Stimulated activated naive CD4-positive, alpha-beta T cell treated with Interleukin-2 at 50 U/mL for 16 hours (primary cell): ENCODE results near the gene HAT1.
A peak's percentile ranks its signal among the peaks of the same experiment; 100 is the strongest.
"Not testable (repeated sequence)": the region's sequence is repeated elsewhere in the genome, so short reads cannot be mapped to it uniquely, and the experiment has no call there.

Experiments
- DNase-seq: peaks from one replicate; lab custom pipeline; 2025; lab: John Stamatoyannopoulos, UW

HAT1 gene

DNA sequence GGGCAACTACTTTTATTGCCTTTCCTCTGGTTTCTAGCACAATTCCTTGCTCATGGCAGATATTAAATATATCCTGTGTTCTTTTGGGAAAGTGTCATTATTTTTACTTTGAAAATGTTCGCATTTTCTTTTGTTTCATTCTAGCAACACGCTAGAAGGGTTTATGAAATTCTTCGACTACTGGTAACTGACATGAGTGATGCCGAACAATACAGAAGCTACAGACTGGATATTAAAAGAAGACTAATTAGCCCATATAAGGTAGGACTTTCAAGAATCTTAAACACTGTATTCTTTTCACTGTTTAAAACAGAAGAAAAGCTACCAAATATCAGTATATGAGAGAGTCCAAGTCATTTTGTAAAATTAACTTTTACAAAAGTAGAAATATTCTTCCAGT, 56.8 kb downstream of the HAT1 start:
- no peak for DNase-seq

DNA sequence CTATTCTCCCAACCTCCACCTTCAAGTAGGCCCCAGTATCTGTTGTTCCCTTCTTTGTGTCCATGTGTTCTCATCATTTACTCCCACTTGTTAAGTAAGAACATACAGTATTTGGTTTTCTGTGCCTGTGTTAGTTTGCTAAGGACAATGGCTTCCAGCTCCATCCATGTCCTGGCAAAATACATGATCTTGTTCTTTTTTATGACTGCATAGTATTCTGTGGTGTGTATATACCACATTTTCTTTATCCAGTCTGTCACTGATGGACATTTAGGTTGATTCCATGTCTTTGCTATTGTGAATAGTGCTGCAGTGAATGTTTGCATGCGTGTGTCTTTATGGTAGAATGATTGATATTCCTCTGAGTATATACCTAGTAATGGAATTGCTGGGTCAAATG, 61.7 kb downstream of the HAT1 start:
- not testable (repeated sequence) for DNase-seq

DNA sequence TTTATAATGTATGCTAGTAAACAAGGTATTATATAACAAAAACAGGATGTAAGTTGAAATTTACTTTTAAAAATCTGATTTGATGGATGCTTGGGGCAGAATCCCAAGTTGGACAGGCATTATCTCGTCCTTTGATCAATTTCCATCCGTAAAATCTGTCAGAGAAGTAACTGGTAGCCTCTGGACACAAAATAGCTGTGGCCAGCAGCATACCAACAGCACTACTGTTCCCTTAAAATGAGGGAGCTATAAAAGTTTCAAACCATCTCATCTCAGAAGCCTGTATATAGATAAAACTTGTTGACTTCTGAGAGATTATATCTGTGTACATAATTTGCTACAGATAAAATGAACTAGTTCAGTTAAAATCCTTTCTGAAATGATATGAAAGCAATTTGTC, 62.8 kb downstream of the HAT1 start:
- no peak for DNase-seq

DNA sequence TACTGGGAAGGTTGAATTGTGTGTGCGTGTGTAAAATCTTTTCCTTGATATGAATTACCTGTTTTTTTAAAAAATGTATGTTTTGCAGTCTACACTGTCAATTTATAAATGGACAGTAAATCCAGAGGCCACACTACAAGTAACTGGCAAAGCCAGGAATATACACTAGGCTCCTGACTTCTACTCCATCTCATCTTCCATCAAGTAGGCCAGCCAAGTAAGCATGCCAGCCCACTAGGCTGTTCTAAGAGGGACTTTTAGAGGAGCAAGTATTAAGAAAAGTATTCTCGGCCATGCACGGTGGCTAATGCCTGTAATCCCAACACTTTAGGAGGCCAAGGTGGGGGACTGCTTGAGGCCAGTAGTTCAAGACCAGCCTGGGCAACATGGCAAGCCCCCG, 64.5 kb downstream of the HAT1 start:
- DNase-seq = no peak

DNA sequence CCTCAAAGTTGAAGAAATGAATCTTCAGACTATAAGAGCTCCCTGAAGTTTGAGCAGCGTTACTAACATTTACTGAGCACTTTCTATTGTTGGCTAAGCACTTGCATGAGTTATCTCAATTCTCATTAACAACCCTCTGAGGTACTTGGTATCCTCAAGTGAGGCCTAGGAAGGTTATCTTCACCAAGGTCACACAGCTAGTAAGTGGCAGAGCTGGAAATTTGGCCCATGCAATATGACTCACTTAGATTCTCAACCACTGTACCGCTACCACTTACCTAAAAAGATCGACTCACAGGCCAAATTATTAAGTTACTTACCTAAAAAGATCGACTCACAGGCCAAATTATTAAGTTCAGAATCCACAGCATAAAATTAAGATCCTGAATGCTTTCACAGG, 68.8 kb downstream of the HAT1 start:
- no peak for DNase-seq

DNA sequence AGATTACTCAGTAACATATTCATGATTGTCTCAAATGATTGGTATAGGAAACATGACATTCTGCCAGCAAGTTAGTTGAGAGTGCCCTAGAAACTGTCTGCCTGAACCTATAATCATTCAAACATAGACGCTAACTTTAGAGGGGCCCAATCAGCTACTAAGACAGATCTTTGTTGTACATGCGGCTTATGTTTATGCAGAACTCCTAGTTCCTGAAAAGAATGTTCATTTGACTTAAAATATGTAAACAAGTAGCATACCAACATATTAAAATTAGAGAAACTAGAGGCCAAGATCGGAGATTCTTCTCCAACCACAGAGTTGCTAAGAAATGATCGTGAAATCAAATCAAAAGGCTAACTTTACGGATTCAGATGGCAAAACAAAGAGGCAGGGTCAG, 73.3 kb downstream of the HAT1 start:
- no peak for DNase-seq

DNA sequence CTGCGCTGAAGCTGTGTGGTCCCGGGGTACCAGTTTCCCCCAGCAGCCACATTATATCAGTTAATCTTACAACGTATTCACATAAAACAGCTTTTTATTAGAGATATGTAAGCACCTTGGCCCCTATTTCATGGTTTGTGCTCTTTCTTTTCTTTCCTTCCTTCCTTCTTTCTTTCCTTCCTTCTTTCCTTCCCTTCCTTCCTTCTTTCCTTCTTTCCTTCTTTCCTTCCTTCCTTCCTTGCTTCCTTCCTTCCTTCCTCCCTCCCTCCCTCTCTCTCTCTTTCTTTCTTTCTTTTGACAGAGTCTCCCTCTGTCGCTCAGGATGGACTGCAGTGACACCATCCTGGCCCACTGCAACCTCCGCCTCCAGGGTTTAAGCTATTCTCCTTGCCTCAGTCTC, 73.8 kb downstream of the HAT1 start:
- no peak for DNase-seq

DNA sequence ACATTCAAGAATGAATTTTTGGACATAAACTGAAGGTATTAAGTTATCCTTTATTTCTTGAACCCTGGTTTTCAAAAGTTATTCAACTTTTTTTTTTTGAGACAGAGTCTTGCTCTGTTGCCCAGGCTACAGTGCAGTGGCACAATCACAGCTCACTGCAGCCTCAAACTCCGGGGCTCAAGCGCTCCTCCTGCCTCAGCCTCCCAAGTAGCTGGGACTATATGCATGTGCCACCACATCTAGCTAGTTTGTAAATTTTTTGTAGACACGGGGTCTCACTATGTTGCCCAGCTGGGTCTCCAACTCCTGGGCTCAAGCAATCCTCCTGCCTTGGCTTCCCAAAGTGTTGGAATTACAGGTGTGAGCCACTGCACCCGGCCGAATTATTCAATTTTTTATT, 74.8 kb downstream of the HAT1 start:
- DNase-seq = not testable (repeated sequence)

DNA sequence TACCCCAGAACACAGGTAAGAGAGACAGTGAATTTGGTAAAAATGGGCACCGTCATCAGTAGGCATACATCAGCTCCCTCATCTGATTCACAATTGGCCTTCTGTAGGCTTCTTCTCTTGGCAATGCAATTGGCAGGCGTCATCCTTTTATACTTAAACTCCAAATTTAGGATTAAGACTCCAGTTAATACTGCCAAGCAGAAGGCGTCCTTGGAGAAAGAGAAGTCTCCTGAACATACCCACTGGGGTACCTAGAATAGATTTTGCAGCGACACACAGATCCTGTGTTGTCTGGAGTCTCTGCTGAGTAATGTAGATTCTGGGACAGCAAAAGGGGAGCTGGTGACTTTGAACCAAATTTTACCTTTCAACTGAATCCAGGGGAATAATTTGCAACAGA, 76.9 kb downstream of the HAT1 start:
- DNase-seq = no peak

DNA sequence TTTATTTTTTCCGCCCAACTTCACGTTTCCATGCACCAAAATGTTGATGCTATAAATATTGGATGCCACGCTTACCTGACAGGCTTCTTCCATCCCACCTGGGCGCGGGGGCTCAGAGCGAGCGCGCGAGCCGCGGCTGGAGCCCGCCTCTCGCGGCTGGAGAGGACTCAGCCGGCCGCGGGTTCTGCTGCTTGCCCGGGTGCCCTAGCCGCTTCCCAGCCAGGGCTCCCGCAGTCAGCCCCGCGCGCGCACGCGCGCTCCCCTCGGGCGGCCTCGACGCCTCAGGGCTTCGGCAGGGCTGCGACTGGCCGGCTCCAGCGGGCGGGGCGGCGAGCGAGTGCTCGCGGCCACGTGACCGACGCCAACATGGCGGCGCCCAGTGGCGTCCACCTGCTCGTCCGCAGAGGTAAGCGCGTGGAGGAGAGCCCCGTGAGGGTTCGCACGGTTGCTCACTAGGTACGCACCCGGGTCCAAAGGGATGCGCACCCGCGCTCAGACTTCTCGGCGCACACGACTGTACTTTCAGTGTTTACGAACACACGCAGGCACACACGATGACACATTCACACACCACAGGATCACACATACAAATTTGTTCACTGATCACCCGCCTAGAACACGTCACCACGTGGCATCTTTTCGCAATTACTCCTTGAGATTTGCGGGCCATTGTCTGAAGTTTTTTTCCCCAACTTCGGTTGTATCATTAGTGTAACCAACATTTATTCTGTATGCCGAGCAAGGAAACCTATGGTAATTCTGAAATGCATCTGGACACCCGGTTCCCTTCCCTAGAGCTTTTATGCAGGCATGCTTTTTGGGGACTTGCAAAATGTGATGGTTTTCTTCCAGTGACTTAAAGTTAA, 77.6 kb downstream of the HAT1 start, which contains the start of gene METAP1D:
TSS of gene METAP1D (plus strand) at position 350 of the 866 bp plus-strand sequence. CDS start at position 367, 17 bp downstream.
- peak; percentile 87 for DNase-seq

DNA sequence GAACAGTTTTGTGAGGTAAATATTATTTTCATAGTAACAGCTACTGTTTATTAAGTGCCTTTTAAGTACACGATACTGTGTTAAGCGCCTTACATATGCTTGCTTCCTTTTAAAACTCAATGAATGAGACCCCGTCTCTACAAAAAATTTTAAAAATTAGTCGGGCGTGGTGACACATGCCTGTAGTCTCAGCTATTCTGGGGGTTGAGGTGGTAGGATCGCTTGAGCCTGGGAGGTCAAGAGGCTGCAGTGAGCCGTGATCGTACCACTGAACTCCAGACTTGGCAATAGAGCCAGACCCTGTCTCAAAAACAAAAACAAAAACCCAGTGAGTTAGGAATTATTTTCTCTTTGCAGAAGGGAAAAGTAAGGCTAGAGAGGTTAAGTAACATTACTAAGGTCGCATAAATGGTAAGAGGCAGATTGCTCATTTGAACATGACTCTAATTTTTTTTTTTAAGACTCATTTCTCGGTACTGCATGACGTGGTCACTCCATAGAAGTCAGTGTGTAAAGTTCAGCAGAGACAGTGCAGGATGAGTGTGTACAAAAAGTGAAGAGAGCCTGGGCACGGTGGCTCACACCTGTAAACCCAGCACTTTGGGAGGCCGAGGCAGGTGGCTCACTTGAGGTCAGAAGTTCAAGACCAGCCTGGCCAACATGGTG, 78.6 kb downstream of the HAT1 start:
- DNase-seq = no peak

DNA sequence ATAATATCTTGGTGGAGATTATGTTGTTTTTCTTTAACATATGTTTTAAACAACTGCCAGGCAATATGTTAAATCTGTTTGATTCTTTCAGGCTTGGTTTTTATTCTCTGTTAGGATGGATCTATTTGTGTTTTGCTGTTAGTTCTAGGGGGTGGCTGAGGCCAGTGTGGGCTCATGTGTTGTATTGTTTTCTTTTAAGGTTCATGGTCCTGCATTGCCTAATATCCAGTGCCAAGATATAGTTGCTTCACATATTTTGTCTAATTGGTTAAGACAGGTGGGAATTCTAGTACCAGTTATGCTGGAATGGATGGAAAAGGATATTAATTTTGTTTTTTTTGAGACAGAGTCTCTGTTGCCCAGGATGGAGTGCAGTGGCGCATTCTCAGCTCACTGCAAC, 85.1 kb downstream of the HAT1 start:
- DNase-seq = no peak

DNA sequence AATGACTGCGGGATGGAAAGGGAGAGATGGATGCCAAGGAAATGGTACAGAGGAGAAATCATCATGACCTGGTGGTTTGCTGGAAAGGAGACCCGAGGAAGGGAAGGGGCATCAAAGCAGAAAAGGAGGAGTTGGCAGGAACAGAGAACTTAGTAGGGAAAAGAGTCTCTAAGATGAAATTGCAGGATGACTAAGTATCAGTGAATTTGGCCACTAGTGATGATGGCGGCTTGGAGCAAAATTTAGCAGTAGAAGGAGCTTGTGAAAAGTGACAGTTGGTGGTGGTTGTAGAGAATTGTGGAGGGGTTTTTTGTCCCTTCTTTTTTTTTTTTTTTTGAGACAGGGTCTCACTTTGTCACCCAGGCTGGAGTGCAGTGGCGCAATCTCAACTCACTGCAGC, 87.6 kb downstream of the HAT1 start:
- DNase-seq = no peak

DNA sequence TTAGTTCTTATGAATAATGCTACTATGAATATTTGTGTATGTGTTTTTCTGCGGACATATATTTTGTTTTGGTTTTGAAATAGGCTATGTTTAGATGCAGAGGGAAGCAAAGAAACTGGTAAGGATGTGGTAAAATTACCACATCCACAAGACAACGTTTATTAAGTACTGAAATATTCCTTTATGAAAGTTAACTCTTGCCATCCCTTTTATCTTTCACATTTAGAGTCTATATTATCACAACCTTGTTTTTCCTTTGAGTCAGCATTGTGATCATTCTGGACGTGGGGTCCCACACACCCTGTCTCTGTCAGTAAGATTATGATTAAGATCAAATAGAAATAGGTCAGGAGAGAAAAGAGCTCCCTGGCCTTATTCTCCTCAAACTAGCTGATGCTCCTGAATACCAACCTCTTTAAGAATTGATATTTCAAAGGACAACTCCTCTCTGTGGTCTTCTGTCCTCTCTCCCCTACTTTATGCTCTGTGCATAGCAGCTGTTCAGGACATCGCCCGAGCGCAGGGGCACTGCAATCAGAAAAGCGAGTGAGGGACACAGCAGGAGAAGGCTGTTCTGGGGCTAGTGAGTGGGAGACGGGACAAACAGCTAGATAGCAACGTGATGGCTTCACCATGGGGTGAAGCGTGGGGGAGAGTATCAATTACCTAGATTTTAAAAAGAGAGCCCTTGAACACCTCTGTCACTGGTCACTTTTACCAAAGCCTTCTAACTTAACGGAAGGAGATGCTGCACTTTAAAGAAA, 89.7 kb downstream of the HAT1 start:
- no peak for DNase-seq

DNA sequence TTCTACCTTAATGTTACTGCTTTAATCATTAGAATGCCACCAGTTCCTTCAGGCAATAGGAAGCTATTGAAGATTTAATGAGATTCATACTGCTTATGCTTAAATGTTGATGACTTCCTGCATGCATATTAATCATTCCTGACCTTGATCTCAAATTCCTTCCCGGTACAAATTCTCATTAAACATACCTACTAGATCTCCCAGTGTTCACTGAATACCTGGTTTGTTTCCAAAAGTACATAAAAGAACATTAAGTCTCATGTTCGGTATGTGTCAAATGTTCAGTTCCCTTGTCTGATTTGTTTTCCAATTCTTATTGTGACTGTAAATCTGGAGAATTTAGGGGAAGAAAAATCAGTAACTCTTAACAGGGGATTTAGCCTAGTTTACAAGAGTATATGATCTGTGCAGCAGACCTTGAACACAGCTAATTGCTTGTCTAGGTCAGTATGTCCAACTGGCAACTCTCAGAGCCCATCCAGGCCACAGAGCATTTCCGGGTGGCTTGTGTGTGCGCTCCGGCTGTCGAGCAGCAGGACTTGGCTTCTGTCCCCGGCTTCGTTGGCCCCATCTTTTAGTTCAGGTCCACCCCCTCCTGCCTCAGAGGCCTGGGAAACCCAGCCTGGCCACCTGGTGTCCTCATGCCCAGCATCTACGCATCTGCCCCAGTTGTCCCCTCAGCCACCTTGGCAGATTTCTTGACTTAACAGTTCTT, 90.6 kb downstream of the HAT1 start:
- DNase-seq = no peak

DNA sequence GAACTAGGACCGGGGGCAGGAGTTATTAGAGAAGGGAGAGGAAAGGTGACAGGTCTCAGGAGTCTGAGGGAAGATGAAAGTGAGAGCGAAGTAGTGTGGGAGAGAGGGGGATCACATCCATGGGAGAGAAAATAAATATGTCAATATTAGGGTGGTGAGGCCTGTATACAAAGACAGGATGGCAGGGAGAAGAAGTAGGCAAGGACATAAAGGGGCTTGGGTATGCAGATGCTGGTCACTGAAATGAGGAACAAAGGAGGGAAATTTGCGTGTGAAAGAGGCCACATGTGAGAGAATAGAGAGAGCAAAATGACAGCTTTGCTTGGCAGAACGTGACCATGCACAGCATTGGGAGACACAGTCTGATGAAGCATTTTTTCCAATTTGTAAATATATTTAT, 91.1 kb downstream of the HAT1 start:
- DNase-seq = no peak

DNA sequence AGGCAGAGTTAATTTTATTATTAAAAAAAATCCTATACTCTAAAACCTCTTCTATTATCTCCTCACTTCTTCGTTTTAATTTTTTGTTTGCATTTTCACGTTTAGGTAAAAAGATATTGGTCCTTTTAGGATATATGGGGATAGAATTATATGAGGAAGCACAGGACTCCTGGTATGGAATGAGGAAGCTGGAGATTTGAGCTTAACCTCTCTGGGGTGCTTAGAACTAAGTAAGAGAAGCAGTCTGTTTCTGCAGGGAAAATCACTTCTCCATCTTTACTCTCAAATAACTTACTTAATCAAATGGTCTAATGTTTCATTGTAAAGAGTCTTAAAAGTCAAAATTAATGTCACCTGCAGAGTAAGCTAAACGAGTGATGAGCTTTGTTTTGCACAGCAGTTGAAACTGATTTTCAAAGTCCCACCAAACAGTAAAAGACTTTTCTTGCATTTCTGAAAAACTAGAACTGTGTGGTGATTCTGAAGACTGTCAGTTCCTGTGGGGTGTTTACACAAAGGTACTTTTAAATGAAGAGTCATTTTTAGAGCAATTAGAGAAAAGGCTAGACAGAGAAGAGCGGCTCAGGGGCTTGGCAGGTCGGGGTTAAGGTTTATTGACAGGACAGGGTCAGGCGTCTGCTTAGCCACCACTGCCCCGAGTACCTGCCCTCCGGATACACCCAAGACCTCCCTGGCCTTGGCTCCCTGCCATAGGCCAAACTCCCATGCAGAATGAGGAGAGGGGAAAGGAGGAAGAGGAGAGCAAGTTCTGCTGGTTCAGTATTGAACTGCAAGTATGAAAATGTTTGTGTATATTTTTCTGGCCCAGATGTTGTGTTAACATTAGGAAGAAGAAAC, 99.0 kb downstream of the HAT1 start:
- DNase-seq = no peak

DNA sequence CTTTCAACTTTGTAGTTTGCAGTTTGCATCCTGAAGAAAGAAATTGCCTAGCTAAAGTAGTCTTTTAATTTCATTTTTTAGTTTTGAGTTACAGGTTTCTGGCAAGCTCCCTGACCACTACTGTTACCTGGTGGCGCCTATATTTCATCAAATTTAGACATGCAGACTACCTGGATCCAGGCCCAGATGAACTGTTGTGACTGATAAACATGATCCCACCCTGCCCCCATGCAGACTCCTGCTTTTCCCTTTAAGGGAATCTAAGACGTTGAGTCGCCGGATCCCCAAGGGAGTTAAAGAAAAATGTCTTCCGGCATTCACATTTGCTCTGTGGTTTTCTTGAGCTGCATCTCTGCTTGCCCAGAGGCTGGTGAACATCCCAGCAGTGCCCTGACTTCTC, 99.7 kb downstream of the HAT1 start:
- DNase-seq = no peak

DNA sequence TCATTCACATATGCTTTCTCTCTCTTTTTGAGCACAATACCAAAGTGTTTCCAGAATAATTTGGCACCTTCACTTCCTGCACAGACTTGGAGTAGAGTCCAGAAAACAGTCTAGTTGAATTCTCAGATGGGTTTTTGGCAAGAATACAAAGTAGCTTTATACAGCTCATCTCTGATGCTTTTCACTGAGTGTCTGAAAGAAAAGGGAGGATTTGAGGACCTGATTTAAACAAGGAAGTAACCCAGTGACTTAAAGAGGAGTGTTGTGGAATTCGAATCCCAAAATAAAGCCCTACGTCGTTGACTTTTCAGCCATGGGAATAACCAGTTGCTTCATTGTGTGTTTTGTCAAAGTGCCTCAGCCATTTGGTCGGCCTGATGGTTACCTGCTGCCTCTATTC, 109.3 kb downstream of the HAT1 start:
- no peak for DNase-seq
